ENCODE results near the gene RNGTT.

The RNGTT gene

GRCh38 chr6:88712243-88712936 lies 251.0 kb downstream of the RNGTT start:
- DNase-seq = no peak

GRCh38 chr6:88709819-88710246 lies 253.6 kb downstream of the RNGTT start:
- DNase-seq = no peak

- no peak for DNase-seq
Measured at GRCh38 chr6:88708197-88708744, 255.1 kb downstream of the RNGTT start.

GRCh38 chr6:88705601-88706000 lies 257.8 kb downstream of the RNGTT start:
- no peak for DNase-seq

- DNase-seq = no peak
Measured at GRCh38 chr6:88704980-88705379, 258.4 kb downstream of the RNGTT start.

- no peak for DNase-seq
Measured at GRCh38 chr6:88702956-88703556, 260.4 kb downstream of the RNGTT start.

GRCh38 chr6:88698661-88699060 lies 264.8 kb downstream of the RNGTT start:
- no peak for DNase-seq

- DNase-seq = no peak
Measured at GRCh38 chr6:88695937-88696336, 267.5 kb downstream of the RNGTT start.

- DNase-seq = no peak
Measured at GRCh38 chr6:88683734-88684133, 279.7 kb downstream of the RNGTT start.

- no peak for DNase-seq
Measured at GRCh38 chr6:88680654-88681053, 282.8 kb downstream of the RNGTT start.

GRCh38 chr6:88679841-88680240 lies 283.6 kb downstream of the RNGTT start:
- no peak for DNase-seq

GRCh38 chr6:88677356-88677755 lies 286.1 kb downstream of the RNGTT start:
- DNase-seq = no peak

GRCh38 chr6:88671624-88672023 lies 291.8 kb downstream of the RNGTT start:
- DNase-seq = no peak

GRCh38 chr6:88670369-88670768 lies 293.0 kb downstream of the RNGTT start:
- DNase-seq = no peak

GRCh38 chr6:88669475-88669874 lies 293.9 kb downstream of the RNGTT start:
- no peak for DNase-seq

- DNase-seq = no peak
Measured at GRCh38 chr6:88666901-88667300, 296.5 kb downstream of the RNGTT start.

- DNase-seq = no peak
Measured at GRCh38 chr6:88665131-88665530, 298.3 kb downstream of the RNGTT start.

GRCh38 chr6:88663801-88664200 lies 299.6 kb downstream of the RNGTT start:
- no peak for DNase-seq

- no peak for DNase-seq
Measured at GRCh38 chr6:88662653-88663174, 300.7 kb downstream of the RNGTT start.

GRCh38 chr6:88662163-88662580 lies 301.2 kb downstream of the RNGTT start:
- DNase-seq = no peak

- DNase-seq = no peak
Measured at GRCh38 chr6:88661136-88661535, 302.3 kb downstream of the RNGTT start.

GRCh38 chr6:88655586-88655985 lies 307.8 kb downstream of the RNGTT start:
- no peak for DNase-seq

GRCh38 chr6:88653936-88654335 lies 309.5 kb downstream of the RNGTT start:
- DNase-seq = no peak

GRCh38 chr6:88651400-88651799 lies 312.0 kb downstream of the RNGTT start:
- no peak for DNase-seq
